ENCODE data around the gene P3H2.

GRCh38 chr3:190058521-190059241 is 62.0 kb downstream of the P3H2 start:
- TF ChIP-seq CTCF (IDR thresholded peaks at IDR 0.05) (no peak), ZFX (IDR thresholded peaks at IDR 0.05; ENCODE audit: borderline replicate concordance) (no peak)

Measured in 22Rv1 (cell line).